Measurements from ENCODE around the gene ZMYND11.
A peak's percentile ranks its signal among the peaks of the same experiment; 100 is the strongest.

The ZMYND11 gene

GRCh38 chr10:129810-130209 lies 5.4 kb upstream of the ZMYND11 start:
- DNase-seq (ENCODE audit: low read depth in 2 of 2) = no peak
- no peak overlapping the region for H3K4me3 ChIP-seq (replicated peaks in 1 of 2; ENCODE audit: low read depth in 2 of 2, low read length in 2 of 2)
- no peak for TF ChIP-seq CTCF (IDR thresholded peaks at IDR 0.05; ENCODE audit: low read depth, low read length)

GRCh38 chr10:132946-133898 lies 2.0 kb upstream of the ZMYND11 start:
- H3K4me3 ChIP-seq (replicated peaks in 1 of 2; ENCODE audit: low read depth in 2 of 2, low read length in 2 of 2) = peak overlapping the region in 1 of 2 donors; percentile 76
- no peak for TF ChIP-seq CTCF (IDR thresholded peaks at IDR 0.05; ENCODE audit: low read depth, low read length)
- peak; percentile 62 to 85 for DNase-seq (ENCODE audit: low read depth in 2 of 2)

- peak; percentile 25 to 43 for DNase-seq (ENCODE audit: low read depth in 2 of 2)
- H3K4me3 ChIP-seq (replicated peaks in 1 of 2; ENCODE audit: low read depth in 2 of 2, low read length in 2 of 2) = peak overlapping the region; percentile 62 to 76
- no peak for TF ChIP-seq CTCF (IDR thresholded peaks at IDR 0.05; ENCODE audit: low read depth, low read length)
Observed at GRCh38 chr10:134247-135131, 766 bp upstream of the ZMYND11 start.

- H3K4me3 ChIP-seq (replicated peaks in 1 of 2; ENCODE audit: low read depth in 2 of 2, low read length in 2 of 2) = peak overlapping the region; percentile 63 to 76
- no peak for TF ChIP-seq CTCF (IDR thresholded peaks at IDR 0.05; ENCODE audit: low read depth, low read length)
- DNase-seq (ENCODE audit: low read depth in 2 of 2) = peak; percentile 57 to 60
Observed at GRCh38 chr10:135601-136464, 578 bp downstream of the ZMYND11 start.

GRCh38 chr10:136465-136762 lies 1.2 kb downstream of the ZMYND11 start:
- no peak for DNase-seq (ENCODE audit: low read depth in 2 of 2)
- peak overlapping the region; percentile 63 to 76 for H3K4me3 ChIP-seq (replicated peaks in 1 of 2; ENCODE audit: low read depth in 2 of 2, low read length in 2 of 2)

More at GRCh38 chr10:136465-136762, 1.2 kb downstream of the ZMYND11 start:
- TF ChIP-seq CTCF (IDR thresholded peaks at IDR 0.05; ENCODE audit: low read depth, low read length) = no peak
